ENCODE data around the gene PGLYRP2. TPM values are rescaled to one million over a fixed set of nuclear protein-coding genes. Genes with fewer than 3 reads are reported as not detected.
"Not testable (repeated sequence)": the region's sequence is repeated elsewhere in the genome, so short reads cannot be mapped to it uniquely, and the experiment has no call there.

The PGLYRP2 gene
- total RNA-seq, 4 donors from 2014 or later = not detected

DNA sequence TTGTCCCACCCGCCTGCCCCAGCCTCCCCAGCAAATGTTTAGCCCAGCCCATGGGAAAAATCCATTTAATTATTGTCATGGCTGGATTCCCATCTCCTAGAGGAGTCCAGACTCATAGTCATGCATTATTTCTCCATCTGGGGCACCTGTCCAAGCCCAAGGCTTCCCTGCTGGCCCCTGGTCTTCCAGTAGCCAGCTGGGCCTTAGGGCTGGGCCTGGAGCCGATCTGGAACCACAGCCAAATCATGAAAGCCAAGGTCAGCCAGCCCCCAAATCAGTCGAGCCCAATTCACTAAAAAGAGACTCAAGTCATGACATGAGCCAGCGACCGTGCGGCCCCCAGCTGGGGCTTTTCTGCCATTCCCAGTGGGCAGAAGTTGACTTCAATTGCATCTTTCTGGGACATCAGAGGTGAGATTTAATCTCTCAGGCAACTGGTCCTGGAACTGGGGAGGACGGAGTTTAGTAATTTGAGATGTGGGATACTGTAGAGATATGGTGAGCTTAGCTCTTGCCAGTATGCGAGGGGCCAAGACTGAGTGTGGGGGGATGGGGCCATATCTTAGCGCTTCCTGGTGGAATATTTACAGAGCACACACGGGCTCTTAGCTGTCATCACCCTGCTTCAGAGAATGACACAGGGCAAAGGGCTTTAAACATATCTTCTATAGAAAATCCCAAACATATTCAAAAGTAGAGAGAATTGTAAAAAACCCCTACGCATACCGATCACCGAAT lies 9.4 kb upstream of the PGLYRP2 start:
- H3K9me3 ChIP-seq = no peaks in the 10 kb centered on the region
- intact Hi-C loops (cut with DNase I) = no loop called here
- no peak overlapping the region for H3K27ac ChIP-seq (replicated peaks in 1 of 4)
- no peak for DNase-seq (ENCODE audit: extremely low spot score)
- no peak overlapping the region for H3K4me3 ChIP-seq
- H3K4me1 ChIP-seq = no peaks in the 10 kb centered on the region
- TF ChIP-seq POLR2A (IDR thresholded peaks at IDR 0.05; ENCODE audit: low read depth) (no peak), POLR2AphosphoS5 (IDR thresholded peaks at IDR 0.05) (no peak), EP300 (IDR thresholded peaks at IDR 0.05) (no peak)
- TF ChIP-seq, protein P1, sequence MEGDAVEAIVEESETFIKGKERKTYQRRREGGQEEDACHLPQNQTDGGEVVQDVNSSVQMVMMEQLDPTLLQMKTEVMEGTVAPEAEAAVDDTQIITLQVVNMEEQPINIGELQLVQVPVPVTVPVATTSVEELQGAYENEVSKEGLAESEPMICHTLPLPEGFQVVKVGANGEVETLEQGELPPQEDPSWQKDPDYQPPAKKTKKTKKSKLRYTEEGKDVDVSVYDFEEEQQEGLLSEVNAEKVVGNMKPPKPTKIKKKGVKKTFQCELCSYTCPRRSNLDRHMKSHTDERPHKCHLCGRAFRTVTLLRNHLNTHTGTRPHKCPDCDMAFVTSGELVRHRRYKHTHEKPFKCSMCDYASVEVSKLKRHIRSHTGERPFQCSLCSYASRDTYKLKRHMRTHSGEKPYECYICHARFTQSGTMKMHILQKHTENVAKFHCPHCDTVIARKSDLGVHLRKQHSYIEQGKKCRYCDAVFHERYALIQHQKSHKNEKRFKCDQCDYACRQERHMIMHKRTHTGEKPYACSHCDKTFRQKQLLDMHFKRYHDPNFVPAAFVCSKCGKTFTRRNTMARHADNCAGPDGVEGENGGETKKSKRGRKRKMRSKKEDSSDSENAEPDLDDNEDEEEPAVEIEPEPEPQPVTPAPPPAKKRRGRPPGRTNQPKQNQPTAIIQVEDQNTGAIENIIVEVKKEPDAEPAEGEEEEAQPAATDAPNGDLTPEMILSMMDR (IDR thresholded peaks at IDR 0.05) = no peak
- H3K36me3 ChIP-seq = no peaks in the 10 kb centered on the region
- WGBS = 71% methylated on average over 11 of the region's 13 CpGs
- no peaks in the 10 kb centered on the region for H3K27me3 ChIP-seq

DNA sequence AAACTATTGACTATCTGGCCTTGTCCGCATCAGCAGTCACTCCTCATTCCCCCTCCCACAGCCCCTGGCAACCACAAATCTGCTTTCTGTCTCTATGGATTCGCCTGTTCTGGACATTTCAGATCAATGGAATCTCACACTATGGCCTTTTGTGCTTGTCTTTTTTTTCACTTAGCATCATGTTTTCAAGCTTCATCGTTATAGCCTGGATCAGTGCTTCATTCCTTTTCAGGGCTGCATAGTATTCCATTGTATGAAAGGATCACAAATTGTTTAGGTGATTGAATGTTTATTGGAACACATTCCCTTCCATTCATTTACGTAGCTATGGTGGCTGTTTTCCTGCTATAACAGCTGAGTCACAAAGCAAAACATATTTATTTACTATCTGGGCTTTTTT lies 7.7 kb upstream of the PGLYRP2 start:
- H3K4me1 ChIP-seq = no peaks in the 10 kb centered on the region
- no peaks in the 10 kb centered on the region for H3K9me3 ChIP-seq
- no peak overlapping the region for H3K4me3 ChIP-seq
- no peak overlapping the region for H3K27ac ChIP-seq (replicated peaks in 1 of 4)
- intact Hi-C loops (cut with DNase I) = no loop called here
- no peaks in the 10 kb centered on the region for H3K27me3 ChIP-seq
- no peak for DNase-seq (ENCODE audit: extremely low spot score)
- H3K36me3 ChIP-seq = no peaks in the 10 kb centered on the region
- 93% methylated on average over 4 of the region's 4 CpGs for WGBS
- TF ChIP-seq, protein P1 (IDR thresholded peaks at IDR 0.05) = no peak
- TF ChIP-seq POLR2AphosphoS5 (IDR thresholded peaks at IDR 0.05) (no peak), POLR2A (IDR thresholded peaks at IDR 0.05; ENCODE audit: low read depth) (no peak), EP300 (IDR thresholded peaks at IDR 0.05) (no peak)

DNA sequence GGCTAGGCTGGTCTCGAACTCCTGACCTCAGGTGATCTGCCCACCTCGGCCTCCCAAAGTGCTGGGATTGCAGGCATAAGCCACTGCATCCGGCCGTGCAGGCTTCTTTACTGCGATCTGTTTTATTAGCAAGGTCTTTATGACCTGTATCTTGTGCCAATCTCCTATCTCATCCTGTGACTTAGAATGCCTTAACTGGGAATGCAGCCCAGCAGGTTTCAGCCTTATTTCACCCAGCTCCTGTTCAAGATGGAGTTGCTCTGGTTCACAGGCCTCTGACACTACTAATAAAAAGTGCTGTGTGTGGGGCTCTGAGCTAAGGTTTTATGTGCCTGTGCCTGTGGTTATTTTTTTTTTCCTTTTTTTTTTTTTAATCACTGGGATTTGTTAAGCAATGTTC lies 6.5 kb upstream of the PGLYRP2 start:
- H3K36me3 ChIP-seq; H3K27me3 ChIP-seq; H3K9me3 ChIP-seq; H3K4me3 ChIP-seq; intact Hi-C loops (cut with DNase I); H3K27ac ChIP-seq (replicated peaks in 1 of 4); DNase-seq (ENCODE audit: extremely low spot score); H3K4me1 ChIP-seq: not testable (repeated sequence)
- 92% methylated on average over 5 of the region's 5 CpGs for WGBS

DNA sequence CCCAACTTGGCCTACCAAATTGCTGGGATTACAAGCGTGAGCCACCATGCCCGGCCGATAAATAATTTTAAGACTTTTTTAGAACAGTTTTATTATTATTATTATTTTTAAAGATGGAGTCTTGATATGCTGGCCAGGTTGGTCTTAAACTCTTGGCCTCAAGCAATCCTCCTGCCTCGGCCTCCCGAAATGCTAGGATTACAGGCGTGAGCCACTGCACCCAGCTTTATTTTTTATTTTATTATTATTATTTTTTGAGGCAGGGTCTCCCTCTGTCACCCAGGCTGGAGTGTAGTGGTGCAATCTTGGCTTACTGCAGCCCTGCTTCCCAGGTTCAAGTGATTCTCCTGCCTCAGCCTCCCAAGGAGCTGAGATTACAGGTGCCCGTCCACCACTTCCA lies 1.7 kb upstream of the PGLYRP2 start:
- H3K4me1 ChIP-seq; H3K9me3 ChIP-seq; H3K36me3 ChIP-seq; DNase-seq (ENCODE audit: extremely low spot score); intact Hi-C loops (cut with DNase I); H3K27me3 ChIP-seq; H3K4me3 ChIP-seq; H3K27ac ChIP-seq (replicated peaks in 1 of 4): not testable (repeated sequence)
- 89% methylated on average over 7 of the region's 7 CpGs for WGBS

- intact Hi-C loops (cut with DNase I) = no loop called here
- 20% methylated on average over 1 of the region's 5 CpGs for WGBS
- Histone ChIP-seq H3K9me3 (peaks cover 0 to 5% (median 0%) of the 10 kb centered on the region in 4 donors), H3K27ac (replicated peaks in 1 of 4) (no peak overlapping the region), H3K4me3 (no peak overlapping the region), H3K36me3 (no peaks in the 10 kb centered on the region), H3K27me3 (peaks cover 0 to 12% (median 4%) of the 10 kb centered on the region in 4 donors), H3K4me1 (no peaks in the 10 kb centered on the region)
- no peak for DNase-seq (ENCODE audit: extremely low spot score)
- TF ChIP-seq EP300 (IDR thresholded peaks at IDR 0.05) (no peak), POLR2AphosphoS5 (IDR thresholded peaks at IDR 0.05) (no peak), POLR2A (IDR thresholded peaks at IDR 0.05; ENCODE audit: low read depth) (no peak)
- TF ChIP-seq, protein P1 (IDR thresholded peaks at IDR 0.05) = no peak
These were observed 3.0 kb downstream of the PGLYRP2 start for GRCh38 chr19:15476325-15476724.

DNA sequence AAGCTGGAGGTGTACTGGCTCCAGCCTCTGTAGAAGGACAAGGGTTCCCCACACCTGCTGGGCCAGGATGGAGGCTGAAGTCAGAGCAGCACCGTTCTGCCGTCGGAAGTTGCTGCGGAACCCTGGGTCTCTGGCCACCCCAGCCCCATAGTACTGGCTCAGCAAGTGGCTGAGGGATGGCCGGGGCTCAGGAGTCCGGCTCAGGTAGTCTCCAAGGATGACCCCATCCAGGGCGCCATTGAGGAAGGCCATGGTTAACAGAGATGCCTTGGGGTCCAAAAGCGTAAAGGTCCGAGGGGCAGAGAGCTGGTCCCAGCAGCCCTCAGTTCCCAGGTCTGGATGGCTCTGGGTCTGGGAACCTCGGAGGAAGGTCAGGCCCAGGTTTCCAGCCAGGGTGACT lies 3.7 kb downstream of the PGLYRP2 start:
- Histone ChIP-seq H3K36me3 (no peaks in the 10 kb centered on the region), H3K4me1 (no peaks in the 10 kb centered on the region), H3K4me3 (no peak overlapping the region), H3K27ac (replicated peaks in 1 of 4) (no peak overlapping the region), H3K9me3 (peaks cover 0 to 5% (median 0%) of the 10 kb centered on the region in 4 donors), H3K27me3 (peaks cover 0 to 19% (median 4%) of the 10 kb centered on the region in 4 donors)
- WGBS = no CpG with 5 or more reads among the region's 10 CpGs
- intact Hi-C loops (cut with DNase I) = no loop called here
- DNase-seq (ENCODE audit: extremely low spot score) = no peak
- TF ChIP-seq EP300 (IDR thresholded peaks at IDR 0.05) = no peak
- TF ChIP-seq POLR2A (IDR thresholded peaks at IDR 0.05; ENCODE audit: low read depth) = no peak
- no peak for TF ChIP-seq POLR2AphosphoS5 (IDR thresholded peaks at IDR 0.05)
- TF ChIP-seq, protein P1 (IDR thresholded peaks at IDR 0.05) = no peak

All from esophagus muscularis mucosa (tissue), 4 donors.